Panc1 (cell line): ENCODE data around the gene SMIM10L2A. TPM values are rescaled to one million over a fixed set of nuclear protein-coding genes. Genes with fewer than 3 reads are reported as not detected.

Source experiments
- ATAC-seq: fragments of 200-7000 bp; cut with Tn5 transposase; 2 replicates; pipeline ENCODE4 v1.9.1; 2020; ENCODE audit warnings: mild to moderate bottlenecking, moderate library complexity
- BruUV-seq: library from RNA; stranded (reverse); fragments of 400-500 nt; replicated peaks from 2 replicates; lab custom pipeline; 2021; lab: Mats Ljungman, UMichigan
- CTCF ChIA-PET: fragments of 300-600 bp; sonication (Branson Sonifier 250); formaldehyde crosslinking; loops from one replicate; lab custom pipeline; 2022; ENCODE audit warnings: antibody characterized with exemption; lab: Charles Lee
- POLR2A ChIA-PET: fragments of 300-600 bp; sonication (Branson Sonifier 250); formaldehyde crosslinking; loops from one replicate; lab custom pipeline; 2022; ENCODE audit warnings: antibody characterized with exemption; lab: Charles Lee
- DNase-seq: peaks from one replicate; pipeline ENCODE4 v3.0.0-alpha.2; 2010; ENCODE audit warnings: low read depth, low spot score
- H3K27ac ChIP-seq: 2 replicates; pipeline ENCODE4 v1.5.1; 2011; ENCODE audit warnings: mild to moderate bottlenecking, low read length, inconsistent platforms
- H3K27me3 ChIP-seq: fragments of 200-500 bp; sonication (Bioruptor generic); 2 replicates; pipeline ENCODE4 v1.6.0; 2014; ENCODE audit warnings: low read length, inconsistent platforms; ENCODE audit not compliant: control insufficient read depth, insufficient read depth
- H3K36me3 ChIP-seq: fragments of 200-500 bp; sonication (Bioruptor generic); 2 replicates; pipeline ENCODE4 v1.5.1; 2014; ENCODE audit warnings: inconsistent platforms, mild to moderate bottlenecking, low read length, moderate library complexity; ENCODE audit not compliant: control insufficient read depth, insufficient read depth
- H3K4me1 ChIP-seq: 2 replicates; pipeline ENCODE4 v1.5.1; 2011; ENCODE audit warnings: inconsistent platforms, mild to moderate bottlenecking, low read length, moderate library complexity; ENCODE audit not compliant: control insufficient read depth, insufficient read depth
- H3K4me3 ChIP-seq, 2 experiments: 2 replicates each; pipeline ENCODE4 v1.5.1; 2011 to 2012; ENCODE audit warnings: low read depth in 2 of 2, low read length in 2 of 2, mild to moderate bottlenecking in 2 of 2, inconsistent platforms in 1 of 2, moderate library complexity in 1 of 2
- H3K9me3 ChIP-seq: fragments of 200-500 bp; sonication (Bioruptor generic); 2 replicates; pipeline ENCODE4 v1.5.1; 2014; ENCODE audit warnings: low read depth, mild to moderate bottlenecking, inconsistent platforms, low read length, moderate library complexity; ENCODE audit not compliant: control insufficient read depth, insufficient read depth
- CTCF ChIP-seq: fragments of 450-650 bp; IDR thresholded peaks from 2 replicates; pipeline ENCODE4 v1.5.1; 2017; ENCODE audit warnings: mild to moderate bottlenecking
- POLR2AphosphoS5 ChIP-seq: IDR thresholded peaks from 2 replicates; pipeline ENCODE4 v1.6.1; 2012; ENCODE audit warnings: mild to moderate bottlenecking, low read depth, low read length, moderate library complexity
- REST ChIP-seq, 2 experiments: IDR thresholded peaks; 2 replicates each; pipeline ENCODE4 v1.6.1; 2011 to 2012; ENCODE audit warnings: low read depth in 2 of 2, control low read depth in 1 of 2, low read length in 1 of 2, mild to moderate bottlenecking in 1 of 2, moderate library complexity in 1 of 2; ENCODE audit not compliant: insufficient read depth in 1 of 2
- SIN3A ChIP-seq: IDR thresholded peaks from 2 replicates; pipeline ENCODE4 v1.6.1; 2012; ENCODE audit warnings: low read depth, mild to moderate bottlenecking, low read length, moderate library complexity, borderline replicate concordance; ENCODE audit not compliant: insufficient read depth
- TCF7L2 ChIP-seq: IDR thresholded peaks from 2 replicates; pipeline ENCODE4 v1.6.1; 2011; ENCODE audit warnings: mild to moderate bottlenecking, low read depth, low read length, inconsistent platforms
- in situ Hi-C: cut with HindIII; loops from 2 replicates; pipeline ENCODE4 v1.10.0; 2016; ENCODE audit warnings: low sequenced_read_pairs, low pct_unique_long_range_greater_than_20kb
- intact Hi-C: fragments of 100-400 bp; cut with micrococcal nuclease; formaldehyde crosslinking; loops from one replicate; pipeline ENCODE4 v1.10.0; 2022; ENCODE audit not compliant: unreplicated experiment
- total RNA-seq: library from RNA; stranded (reverse); gene quantifications from one replicate; pipeline ENCODE4 v1.2.1, GENCODE V29; 2021; ENCODE audit not compliant: unreplicated experiment

SMIM10L2A gene
- total RNA-seq, 1 experiment from 2014 or later, result 0.36 TPM

GRCh38 chrX:135429429-135429828 lies 7.7 kb downstream of the SMIM10L2A start:
- Histone ChIP-seq H3K4me3 (no peak overlapping the region), H3K9me3 (no peaks in the 10 kb centered on the region), H3K36me3 (no peaks in the 10 kb centered on the region), H3K27me3 (peaks cover 22% of the 10 kb centered on the region), H3K27ac (no peak overlapping the region), H3K4me1 (no peaks in the 10 kb centered on the region)
- DNase-seq (no peak), ATAC-seq (no peak)
- BruUV-seq, result no TSS peak
- intact Hi-C loops, result no loop called here
- ChIA-PET CTCF (no interaction called here), POLR2A (no interaction called here)
- no peak for TF ChIP-seq CTCF
- TF ChIP-seq POLR2AphosphoS5, result no peak
- no peak for TF ChIP-seq REST (IDR thresholded peaks at IDR 0.05; ENCODE audit: insufficient read depth in 1 of 2, low read depth in 2 of 2, low read length in 1 of 2)
- TF ChIP-seq SIN3A, result no peak
- TF ChIP-seq TCF7L2, result no peak
- in situ Hi-C loops, result no loop called here

- ChIA-PET CTCF (interaction anchor here (0.5 kb wide), 1 partner anchor 323 kb away, joined by 3 read pairs; no protein-coding TSS in a partner anchor), POLR2A (interaction anchor here (1.1 kb wide), 1 partner anchor 11 kb away, joined by 3 read pairs; no protein-coding TSS in a partner anchor)
- BruUV-seq, result no TSS peak
- H3K27me3 ChIP-seq, result peaks cover 22% of the 10 kb centered on the region
- no peak overlapping the region for H3K27ac ChIP-seq
- no peak overlapping the region for H3K4me3 ChIP-seq
- H3K4me1 ChIP-seq, result no peaks in the 10 kb centered on the region
- DNase-seq (no peak), ATAC-seq (no peak)
- H3K36me3 ChIP-seq, result no peaks in the 10 kb centered on the region
- H3K9me3 ChIP-seq, result no peaks in the 10 kb centered on the region
- TF ChIP-seq POLR2AphosphoS5, result no peak
- TF ChIP-seq REST (IDR thresholded peaks at IDR 0.05; ENCODE audit: insufficient read depth in 1 of 2, low read depth in 2 of 2, low read length in 1 of 2), result no peak
- TF ChIP-seq TCF7L2, result no peak
- no peak for TF ChIP-seq CTCF
- no peak for TF ChIP-seq SIN3A
- in situ Hi-C loops (no loop called here), intact Hi-C loops (no loop called here)
These were observed 10.1 kb downstream of the SMIM10L2A start for GRCh38 chrX:135431886-135432285.
